Esophagus (tissue), 2 donors: ENCODE results near the gene TBL2. TPM values are rescaled to one million over a fixed set of nuclear protein-coding genes. Genes with fewer than 3 reads are reported as not detected.

Experiments used
- H3K27ac ChIP-seq, 2 donors: one replicate each; pipeline ENCODE4 v1.5.1; 2013; ENCODE audit warnings: low read depth in 2 of 2, mild to moderate bottlenecking in 2 of 2, inconsistent platforms in 1 of 2, low read length in 1 of 2, moderate library complexity in 1 of 2
- H3K27me3 ChIP-seq, 2 donors: one replicate each; pipeline ENCODE4 v1.6.1; 2013; ENCODE audit warnings: low read length in 2 of 2, control low read depth in 1 of 2, mild to moderate bottlenecking in 1 of 2; ENCODE audit not compliant: insufficient read depth in 2 of 2, control insufficient read depth in 1 of 2
- H3K36me3 ChIP-seq, 2 donors: one replicate each; pipeline ENCODE4 v1.6.1; 2013; ENCODE audit warnings: low read length in 1 of 2; ENCODE audit not compliant: control insufficient read depth in 2 of 2, insufficient read depth in 2 of 2
- H3K4me1 ChIP-seq, 2 donors: one replicate each; pipeline ENCODE4 v1.6.1; 2013; ENCODE audit warnings: low read length in 1 of 2; ENCODE audit not compliant: control insufficient read depth in 2 of 2, insufficient read depth in 2 of 2
- H3K4me3 ChIP-seq, 2 donors: one replicate each; pipeline ENCODE4 v1.5.1; 2013; ENCODE audit warnings: low read length in 2 of 2, mild to moderate bottlenecking in 2 of 2, low read depth in 1 of 2, moderate library complexity in 1 of 2
- H3K9me3 ChIP-seq, 2 donors: one replicate each; pipeline ENCODE4 v1.6.1; 2013; ENCODE audit warnings: mild to moderate bottlenecking in 2 of 2, low read depth in 1 of 2, low read length in 1 of 2, moderate library complexity in 1 of 2; ENCODE audit not compliant: control insufficient read depth in 2 of 2, insufficient read depth in 1 of 2
- WGBS, 2 donors: extraction: QIAGEN DNeasy Blood & Tissue Kit; methylation state at CpG; one replicate each; pipeline ENCODE4 v1.1.7; 2013; 5-methylcytosine and 5-hydroxymethylcytosine counted together
- polyA plus RNA-seq, 2 donors: library from polyadenylated mRNA; stranded (reverse); fragments of 200-250 nt; gene quantifications; one replicate each; pipeline ENCODE4 v1.2.3, GENCODE V29; 2013
- donor health status: healthy with polysubstance abuse.
- donor health status: Bipolar disorder and iron deficiency.

TBL2 gene
- polyA plus RNA-seq, 2 donors = 7.6 to 13.7 TPM

GRCh38 chr7:73522105-73522872, 56.1 kb downstream of the TBL2 start, which contains the start of gene BAZ1B:
TSS of gene BAZ1B (minus strand) at chr7:73522293. CDS start at chr7:73521933, 360 bp downstream.
- Histone ChIP-seq H3K27me3 (no peaks in the 10 kb centered on the region), H3K27ac (peak within 1 kb of the TSS; percentile 91 to 94), H3K4me3 (peak within 1 kb of the TSS; percentile 95 to 97), H3K4me1 (peaks cover 0 to 2% of the 10 kb centered on the region in 2 donors), H3K9me3 (no peaks in the 10 kb centered on the region), H3K36me3 (no peaks in the 10 kb centered on the region)
- 0% methylated on average over 62 to 71 of the region's 71 CpGs for WGBS, 2 donors

- H3K36me3 ChIP-seq = no peaks in the 10 kb centered on the region
- WGBS, 2 donors = 1 to 2% methylated on average over 33 to 62 of the region's 62 CpGs
- peak overlapping the region; percentile 95 to 97 for H3K4me3 ChIP-seq
These were observed 56.7 kb downstream of the TBL2 start for GRCh38 chr7:73521636-73522104.

GRCh38 chr7:73520673-73521635, 57.4 kb downstream of the TBL2 start:
- H3K27me3 ChIP-seq = no peaks in the 10 kb centered on the region
- 0% methylated on average over 27 to 36 of the region's 36 CpGs for WGBS, 2 donors
- no peaks in the 10 kb centered on the region for H3K36me3 ChIP-seq
- H3K9me3 ChIP-seq = no peaks in the 10 kb centered on the region
- peak overlapping the region; percentile 95 to 97 for H3K4me3 ChIP-seq
- H3K4me1 ChIP-seq = peaks cover 0 to 2% of the 10 kb centered on the region in 2 donors
- H3K27ac ChIP-seq = peak overlapping the region; percentile 91 to 94

More at GRCh38 chr7:73521636-73522104, 56.7 kb downstream of the TBL2 start:
- Histone ChIP-seq H3K9me3 (no peaks in the 10 kb centered on the region), H3K4me1 (peaks cover 0 to 2% of the 10 kb centered on the region in 2 donors), H3K27ac (peak overlapping the region; percentile 91 to 94), H3K27me3 (no peaks in the 10 kb centered on the region)

- 56 to 58% methylated on average over 18 of the region's 18 CpGs for WGBS, 2 donors
- Histone ChIP-seq H3K27ac (peak overlapping the region; percentile 33 to 65), H3K4me1 (peaks cover 0 to 2% of the 10 kb centered on the region in 2 donors), H3K4me3 (peak overlapping the region; percentile 2 to 97), H3K9me3 (no peaks in the 10 kb centered on the region), H3K27me3 (no peaks in the 10 kb centered on the region), H3K36me3 (no peaks in the 10 kb centered on the region)
These were observed 58.3 kb downstream of the TBL2 start for GRCh38 chr7:73519867-73520672.

GRCh38 chr7:73518470-73518869, 59.9 kb downstream of the TBL2 start:
- peaks cover 0 to 2% of the 10 kb centered on the region in 2 donors for H3K4me1 ChIP-seq

More at GRCh38 chr7:73518470-73518869, 59.9 kb downstream of the TBL2 start:
- WGBS, 2 donors = 76% methylated on average over 5 of the region's 5 CpGs
- Histone ChIP-seq H3K27me3 (no peaks in the 10 kb centered on the region), H3K36me3 (peaks cover 0 to 2% of the 10 kb centered on the region in 2 donors), H3K9me3 (no peaks in the 10 kb centered on the region), H3K4me3 (no peak overlapping the region), H3K27ac (no peak overlapping the region)

Other genes starting within 250 kb of the TBL2 start
- gene FZD9, start 144.8 kb downstream of the TBL2 start, polyA plus RNA-seq = under 1 TPM; 0.48 to 0.61 TPM
- 10 to 100 TPM; 10.9 to 11.8 TPM for gene BAZ1B, start 56.3 kb downstream of the TBL2 start, polyA plus RNA-seq
- gene BCL7B, start 20.9 kb downstream of the TBL2 start, polyA plus RNA-seq = 10 to 100 TPM; 30.0 to 43.5 TPM
- gene MLXIPL, start 45.9 kb upstream of the TBL2 start, polyA plus RNA-seq = 1 to 10 TPM; 2.5 to 4.5 TPM
- gene VPS37D, start 89.3 kb upstream of the TBL2 start, polyA plus RNA-seq = under 1 TPM; 0.45 to 0.75 TPM
- 1 to 10 TPM; 3.9 to 6.1 TPM for gene DNAJC30, start 104.9 kb upstream of the TBL2 start, polyA plus RNA-seq
- 10 to 100 TPM; 39.9 to 43.5 TPM for gene BUD23, start 105.0 kb upstream of the TBL2 start, polyA plus RNA-seq
- gene STX1A, start 141.1 kb upstream of the TBL2 start, polyA plus RNA-seq = 1 to 10 TPM; 1.6 to 2.4 TPM
- gene ABHD11, start 160.2 kb upstream of the TBL2 start, polyA plus RNA-seq = 10 to 100 TPM; 22.6 to 28.3 TPM
- gene CLDN3, start 191.7 kb upstream of the TBL2 start, polyA plus RNA-seq = under 1 TPM; 0.14 to 0.26 TPM